ENCODE results near the gene PCIF1.

DNA sequence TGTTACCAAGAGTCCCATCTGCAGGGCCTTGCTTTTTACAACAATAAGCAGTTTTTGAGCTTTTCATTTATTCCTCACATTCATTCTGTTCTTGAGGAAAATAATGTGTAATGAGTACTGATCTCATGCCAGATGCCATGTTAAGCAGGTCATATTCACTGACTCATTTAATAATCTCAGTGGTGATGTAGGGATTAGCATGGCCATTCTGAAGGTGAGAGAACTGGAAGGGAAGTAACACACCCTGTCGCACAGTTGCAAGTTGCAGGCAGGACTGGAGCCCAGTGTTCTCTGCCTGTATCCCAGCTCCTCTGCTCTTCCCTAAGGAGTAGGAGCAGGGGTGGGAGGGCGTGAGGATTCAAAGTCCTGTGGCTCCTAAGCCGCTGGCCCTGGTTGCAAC lies 5.6 kb downstream of the PCIF1 start:
- TF ChIP-seq, protein P1, sequence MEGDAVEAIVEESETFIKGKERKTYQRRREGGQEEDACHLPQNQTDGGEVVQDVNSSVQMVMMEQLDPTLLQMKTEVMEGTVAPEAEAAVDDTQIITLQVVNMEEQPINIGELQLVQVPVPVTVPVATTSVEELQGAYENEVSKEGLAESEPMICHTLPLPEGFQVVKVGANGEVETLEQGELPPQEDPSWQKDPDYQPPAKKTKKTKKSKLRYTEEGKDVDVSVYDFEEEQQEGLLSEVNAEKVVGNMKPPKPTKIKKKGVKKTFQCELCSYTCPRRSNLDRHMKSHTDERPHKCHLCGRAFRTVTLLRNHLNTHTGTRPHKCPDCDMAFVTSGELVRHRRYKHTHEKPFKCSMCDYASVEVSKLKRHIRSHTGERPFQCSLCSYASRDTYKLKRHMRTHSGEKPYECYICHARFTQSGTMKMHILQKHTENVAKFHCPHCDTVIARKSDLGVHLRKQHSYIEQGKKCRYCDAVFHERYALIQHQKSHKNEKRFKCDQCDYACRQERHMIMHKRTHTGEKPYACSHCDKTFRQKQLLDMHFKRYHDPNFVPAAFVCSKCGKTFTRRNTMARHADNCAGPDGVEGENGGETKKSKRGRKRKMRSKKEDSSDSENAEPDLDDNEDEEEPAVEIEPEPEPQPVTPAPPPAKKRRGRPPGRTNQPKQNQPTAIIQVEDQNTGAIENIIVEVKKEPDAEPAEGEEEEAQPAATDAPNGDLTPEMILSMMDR (IDR thresholded peaks at IDR 0.05) = no peak
- TF ChIP-seq EP300 (IDR thresholded peaks at IDR 0.05) (no peak), POLR2A (IDR thresholded peaks at IDR 0.05) (no peak)

Measured in tibial nerve (tissue), 4 donors.